ENCODE data around the gene RIMS4. TPM values are rescaled to one million over a fixed set of nuclear protein-coding genes. Genes with fewer than 3 reads are reported as not detected.
A peak's percentile ranks its signal among the peaks of the same experiment; 100 is the strongest.

RIMS4 gene
- total RNA-seq, 1 experiment from 2014 or later: 4.0 TPM

DNA sequence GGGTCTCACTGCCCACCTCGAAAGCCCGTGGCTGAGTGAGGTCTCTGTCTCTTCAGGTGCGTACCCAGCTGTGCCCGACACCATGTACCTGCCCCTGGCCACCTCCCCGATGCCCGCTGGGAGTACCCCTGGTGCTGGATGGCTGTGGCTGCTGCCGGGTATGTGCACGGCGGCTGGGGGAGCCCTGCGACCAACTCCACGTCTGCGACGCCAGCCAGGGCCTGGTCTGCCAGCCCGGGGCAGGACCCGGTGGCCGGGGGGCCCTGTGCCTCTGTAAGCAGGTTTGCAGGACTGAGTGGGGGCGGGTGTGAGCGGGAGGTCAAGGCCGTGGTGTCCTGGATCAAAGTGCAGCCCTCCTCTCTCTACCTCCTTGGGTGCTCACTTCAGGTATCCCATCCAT lies 90.5 kb downstream of the RIMS4 start:
- POLR2A ChIA-PET: no interaction called here
- no peaks in the 10 kb centered on the region for H3K27me3 ChIP-seq (ENCODE audit: control insufficient read depth, insufficient read depth, low read length)
- H3K27ac ChIP-seq (ENCODE audit: low read length): peak overlapping the region; percentile 62
- CTCF ChIA-PET: no interaction called here
- no peak for DNase-seq (ENCODE audit: low read depth, low spot score)
- no peak for ATAC-seq
- TF ChIP-seq POLR2AphosphoS5 (IDR thresholded peaks at IDR 0.05; ENCODE audit: low read depth, low read length): no peak
- H3K4me1 ChIP-seq (ENCODE audit: control insufficient read depth, insufficient read depth, low read length): peaks cover 74% of the 10 kb centered on the region
- intact Hi-C loops (cut with micrococcal nuclease; ENCODE audit: unreplicated experiment) (no loop called here), in situ Hi-C loops (cut with HindIII; ENCODE audit: low pct_unique_long_range_greater_than_20kb, low sequenced_read_pairs) (no loop called here)
- BruUV-seq (replicated peaks): no TSS peak
- H3K9me3 ChIP-seq (ENCODE audit: control insufficient read depth, insufficient read depth, low read depth, low read length): no peaks in the 10 kb centered on the region
- H3K36me3 ChIP-seq (ENCODE audit: control insufficient read depth, insufficient read depth, low read length): no peaks in the 10 kb centered on the region
- H3K4me3 ChIP-seq (ENCODE audit: low read depth in 2 of 2, low read length in 2 of 2): no peak overlapping the region

DNA sequence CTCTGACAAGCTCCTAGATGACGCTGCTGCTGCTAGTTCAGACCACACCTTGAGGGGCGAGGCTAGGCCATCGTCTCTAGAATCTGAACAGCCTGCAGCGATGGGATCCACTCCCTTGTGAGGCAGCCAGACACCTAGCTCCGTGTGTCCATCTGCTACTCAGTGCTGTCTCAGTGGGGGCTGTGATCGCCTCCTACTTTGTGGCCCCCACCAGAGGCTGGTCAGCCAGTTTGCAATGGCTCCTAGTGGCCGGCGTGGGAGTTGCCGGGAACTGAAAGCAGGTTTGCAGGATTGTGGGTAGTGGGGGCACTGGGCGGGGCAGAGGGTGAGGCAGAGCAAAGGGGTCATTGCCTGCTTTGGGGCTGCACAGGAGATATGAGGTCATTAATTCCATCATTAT lies 92.4 kb downstream of the RIMS4 start:
- H3K4me3 ChIP-seq (ENCODE audit: low read depth in 2 of 2, low read length in 2 of 2): no peak overlapping the region
- no peaks in the 10 kb centered on the region for H3K36me3 ChIP-seq (ENCODE audit: control insufficient read depth, insufficient read depth, low read length)
- CTCF ChIA-PET: interaction anchor here (0.6 to 0.7 kb wide), 2 partner anchors 33 to 73 kb away, joined by 4 read pairs; no protein-coding TSS in a partner anchor
- no peaks in the 10 kb centered on the region for H3K9me3 ChIP-seq (ENCODE audit: control insufficient read depth, insufficient read depth, low read depth, low read length)
- no peaks in the 10 kb centered on the region for H3K27me3 ChIP-seq (ENCODE audit: control insufficient read depth, insufficient read depth, low read length)
- ATAC-seq (no peak), DNase-seq (ENCODE audit: low read depth, low spot score) (no peak)
- no TSS peak for BruUV-seq (replicated peaks)
- intact Hi-C loops (cut with micrococcal nuclease; ENCODE audit: unreplicated experiment) (no loop called here), in situ Hi-C loops (cut with HindIII; ENCODE audit: low pct_unique_long_range_greater_than_20kb, low sequenced_read_pairs) (no loop called here)
- POLR2A ChIA-PET: no interaction called here
- H3K4me1 ChIP-seq (ENCODE audit: control insufficient read depth, insufficient read depth, low read length): peaks cover 77% of the 10 kb centered on the region
- peak overlapping the region; percentile 62; the same call in 1 of the 2 replicates for H3K27ac ChIP-seq (ENCODE audit: low read length)
- TF ChIP-seq, protein P1, sequence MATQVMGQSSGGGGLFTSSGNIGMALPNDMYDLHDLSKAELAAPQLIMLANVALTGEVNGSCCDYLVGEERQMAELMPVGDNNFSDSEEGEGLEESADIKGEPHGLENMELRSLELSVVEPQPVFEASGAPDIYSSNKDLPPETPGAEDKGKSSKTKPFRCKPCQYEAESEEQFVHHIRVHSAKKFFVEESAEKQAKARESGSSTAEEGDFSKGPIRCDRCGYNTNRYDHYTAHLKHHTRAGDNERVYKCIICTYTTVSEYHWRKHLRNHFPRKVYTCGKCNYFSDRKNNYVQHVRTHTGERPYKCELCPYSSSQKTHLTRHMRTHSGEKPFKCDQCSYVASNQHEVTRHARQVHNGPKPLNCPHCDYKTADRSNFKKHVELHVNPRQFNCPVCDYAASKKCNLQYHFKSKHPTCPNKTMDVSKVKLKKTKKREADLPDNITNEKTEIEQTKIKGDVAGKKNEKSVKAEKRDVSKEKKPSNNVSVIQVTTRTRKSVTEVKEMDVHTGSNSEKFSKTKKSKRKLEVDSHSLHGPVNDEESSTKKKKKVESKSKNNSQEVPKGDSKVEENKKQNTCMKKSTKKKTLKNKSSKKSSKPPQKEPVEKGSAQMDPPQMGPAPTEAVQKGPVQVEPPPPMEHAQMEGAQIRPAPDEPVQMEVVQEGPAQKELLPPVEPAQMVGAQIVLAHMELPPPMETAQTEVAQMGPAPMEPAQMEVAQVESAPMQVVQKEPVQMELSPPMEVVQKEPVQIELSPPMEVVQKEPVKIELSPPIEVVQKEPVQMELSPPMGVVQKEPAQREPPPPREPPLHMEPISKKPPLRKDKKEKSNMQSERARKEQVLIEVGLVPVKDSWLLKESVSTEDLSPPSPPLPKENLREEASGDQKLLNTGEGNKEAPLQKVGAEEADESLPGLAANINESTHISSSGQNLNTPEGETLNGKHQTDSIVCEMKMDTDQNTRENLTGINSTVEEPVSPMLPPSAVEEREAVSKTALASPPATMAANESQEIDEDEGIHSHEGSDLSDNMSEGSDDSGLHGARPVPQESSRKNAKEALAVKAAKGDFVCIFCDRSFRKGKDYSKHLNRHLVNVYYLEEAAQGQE (IDR thresholded peaks at IDR 0.05; ENCODE audit: insufficient read depth in 1 of 2, low read depth in 2 of 2, low read length in 1 of 2): no peak
- TF ChIP-seq TCF7L2 (IDR thresholded peaks at IDR 0.05; ENCODE audit: low read depth, low read length): no peak
- TF ChIP-seq POLR2AphosphoS5 (IDR thresholded peaks at IDR 0.05; ENCODE audit: low read depth, low read length): no peak
- TF ChIP-seq, protein P2, sequence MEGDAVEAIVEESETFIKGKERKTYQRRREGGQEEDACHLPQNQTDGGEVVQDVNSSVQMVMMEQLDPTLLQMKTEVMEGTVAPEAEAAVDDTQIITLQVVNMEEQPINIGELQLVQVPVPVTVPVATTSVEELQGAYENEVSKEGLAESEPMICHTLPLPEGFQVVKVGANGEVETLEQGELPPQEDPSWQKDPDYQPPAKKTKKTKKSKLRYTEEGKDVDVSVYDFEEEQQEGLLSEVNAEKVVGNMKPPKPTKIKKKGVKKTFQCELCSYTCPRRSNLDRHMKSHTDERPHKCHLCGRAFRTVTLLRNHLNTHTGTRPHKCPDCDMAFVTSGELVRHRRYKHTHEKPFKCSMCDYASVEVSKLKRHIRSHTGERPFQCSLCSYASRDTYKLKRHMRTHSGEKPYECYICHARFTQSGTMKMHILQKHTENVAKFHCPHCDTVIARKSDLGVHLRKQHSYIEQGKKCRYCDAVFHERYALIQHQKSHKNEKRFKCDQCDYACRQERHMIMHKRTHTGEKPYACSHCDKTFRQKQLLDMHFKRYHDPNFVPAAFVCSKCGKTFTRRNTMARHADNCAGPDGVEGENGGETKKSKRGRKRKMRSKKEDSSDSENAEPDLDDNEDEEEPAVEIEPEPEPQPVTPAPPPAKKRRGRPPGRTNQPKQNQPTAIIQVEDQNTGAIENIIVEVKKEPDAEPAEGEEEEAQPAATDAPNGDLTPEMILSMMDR (IDR thresholded peaks at IDR 0.05): no peak; the same call in 1 of the 2 replicates
- TF ChIP-seq SIN3A (IDR thresholded peaks at IDR 0.05; ENCODE audit: borderline replicate concordance, insufficient read depth, low read depth, low read length): no peak

DNA sequence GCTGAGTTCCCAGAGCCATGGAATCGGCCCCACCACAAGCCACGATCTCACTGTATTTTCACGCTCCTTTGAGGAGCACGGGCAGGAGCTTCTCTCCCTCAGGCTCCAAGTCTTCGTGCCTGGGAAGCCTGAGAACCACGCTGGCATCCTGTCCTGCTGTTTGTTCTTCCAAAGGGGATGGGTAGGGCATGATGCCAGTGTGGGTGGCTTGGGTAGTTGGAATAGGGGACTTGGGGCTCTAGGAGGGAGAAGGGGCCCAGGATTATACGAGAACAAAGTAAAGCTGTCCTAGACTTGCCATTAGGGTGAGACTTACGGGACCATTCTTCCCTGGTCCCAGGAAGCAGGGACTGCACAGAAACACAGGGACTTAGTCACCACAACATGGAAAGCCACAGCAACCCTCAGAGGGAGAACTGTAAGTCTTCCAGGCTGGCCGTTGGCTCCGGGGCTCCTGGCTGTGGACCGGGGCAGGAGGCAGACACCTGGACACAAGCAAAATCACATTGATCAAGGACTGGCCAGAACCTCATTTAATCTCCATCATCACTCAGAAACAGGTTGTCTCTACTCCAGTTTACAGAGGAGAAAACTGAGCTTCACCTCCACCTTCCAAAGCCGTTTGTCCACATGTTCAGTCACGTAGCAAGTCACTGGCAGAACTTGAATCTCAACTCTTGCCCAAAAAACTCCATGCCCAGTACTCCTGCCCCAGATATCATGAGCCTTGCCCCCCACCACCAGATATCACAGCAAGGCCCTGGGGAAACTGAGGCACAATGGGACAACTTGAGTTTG lies 93.8 kb downstream of the RIMS4 start:
- Histone ChIP-seq H3K4me1 (ENCODE audit: control insufficient read depth, insufficient read depth, low read length) (peaks cover 71% of the 10 kb centered on the region), H3K4me3 (ENCODE audit: low read depth in 2 of 2, low read length in 2 of 2) (peak overlapping the region; percentile 1 to 16; a peak in 2 of 4 replicates), H3K36me3 (ENCODE audit: control insufficient read depth, insufficient read depth, low read length) (no peaks in the 10 kb centered on the region), H3K27ac (ENCODE audit: low read length) (peak overlapping the region; percentile 91), H3K9me3 (ENCODE audit: control insufficient read depth, insufficient read depth, low read depth, low read length) (no peaks in the 10 kb centered on the region), H3K27me3 (ENCODE audit: control insufficient read depth, insufficient read depth, low read length) (no peaks in the 10 kb centered on the region)
- ChIA-PET CTCF (no interaction called here), POLR2A (interaction anchor here (0.7 kb wide), 1 partner anchor 72 kb away, joined by 6 read pairs; no protein-coding TSS in a partner anchor)
- intact Hi-C loops (cut with micrococcal nuclease; ENCODE audit: unreplicated experiment): no loop called here
- no TSS peak for BruUV-seq (replicated peaks)
- TF ChIP-seq POLR2AphosphoS5 (IDR thresholded peaks at IDR 0.05; ENCODE audit: low read depth, low read length): no peak
- no peak for TF ChIP-seq SIN3A (IDR thresholded peaks at IDR 0.05; ENCODE audit: borderline replicate concordance, insufficient read depth, low read depth, low read length)
- no peak for TF ChIP-seq TCF7L2 (IDR thresholded peaks at IDR 0.05; ENCODE audit: low read depth, low read length)
- TF ChIP-seq, protein P2 (IDR thresholded peaks at IDR 0.05): no peak
- TF ChIP-seq, protein P1 (IDR thresholded peaks at IDR 0.05; ENCODE audit: insufficient read depth in 1 of 2, low read depth in 2 of 2, low read length in 1 of 2): no peak
- in situ Hi-C loops (cut with HindIII; ENCODE audit: low pct_unique_long_range_greater_than_20kb, low sequenced_read_pairs): no loop called here
- no peak for ATAC-seq
- no peak for DNase-seq (ENCODE audit: low read depth, low spot score)
